H9 (cell line): ENCODE results near the gene CTRL. TPM values are rescaled to one million over a fixed set of nuclear protein-coding genes. Genes with fewer than 3 reads are reported as not detected.

Source experiments
- DNase-seq: peaks from one replicate; pipeline ENCODE4 v3.0.0-alpha.2; 2017
- H2AFZ ChIP-seq: one replicate; pipeline ENCODE4 v1.6.1; 2013; ENCODE audit warnings: mild to moderate bottlenecking, low read length, control low read depth, moderate library complexity
- H2AK5ac ChIP-seq: 2 replicates; pipeline ENCODE4 v1.6.1; 2013; ENCODE audit warnings: low read length, control low read depth, mixed read lengths; ENCODE audit not compliant: insufficient read length
- H2BK120ac ChIP-seq: one replicate; pipeline ENCODE4 v1.6.1; 2013; ENCODE audit warnings: low read depth, mild to moderate bottlenecking, low read length, control low read depth, inconsistent platforms; ENCODE audit not compliant: poor library complexity, severe bottlenecking
- H2BK12ac ChIP-seq: 2 replicates; pipeline ENCODE4 v1.6.1; 2013; ENCODE audit warnings: low read length, control low read depth, mixed read lengths, low read depth; ENCODE audit not compliant: insufficient read length
- H2BK15ac ChIP-seq: 2 replicates; pipeline ENCODE4 v1.6.1; 2013; ENCODE audit warnings: low read depth, low read length, control low read depth
- H2BK20ac ChIP-seq: one replicate; pipeline ENCODE4 v1.6.1; 2013; ENCODE audit warnings: low read depth, mild to moderate bottlenecking, low read length, control low read depth, inconsistent platforms; ENCODE audit not compliant: poor library complexity, severe bottlenecking
- H2BK5ac ChIP-seq: 2 replicates; pipeline ENCODE4 v1.6.1; 2013; ENCODE audit warnings: low read length, control low read depth, mixed read lengths; ENCODE audit not compliant: insufficient read length
- H3K14ac ChIP-seq: 2 replicates; pipeline ENCODE4 v1.6.1; 2013; ENCODE audit warnings: low read length, control low read depth; ENCODE audit not compliant: insufficient read depth
- H3K18ac ChIP-seq: 2 replicates; pipeline ENCODE4 v1.6.1; 2013; ENCODE audit warnings: low read depth, mild to moderate bottlenecking, mixed read lengths, low read length, control low read depth; ENCODE audit not compliant: insufficient read length
- H3K23ac ChIP-seq: 2 replicates; pipeline ENCODE4 v1.6.1; 2013; ENCODE audit warnings: low read length, control low read depth, mixed read lengths, low read depth; ENCODE audit not compliant: insufficient read length
- H3K23me2 ChIP-seq: 2 replicates; pipeline ENCODE4 v1.6.1; 2013; ENCODE audit warnings: low read depth, mild to moderate bottlenecking, mixed read lengths, low read length, control low read depth; ENCODE audit not compliant: insufficient read length, poor library complexity, severe bottlenecking
- H3K27ac ChIP-seq: 2 replicates; pipeline ENCODE4 v1.5.1; 2013; ENCODE audit warnings: low read length, control low read depth, mixed read lengths, low read depth; ENCODE audit not compliant: insufficient read length
- H3K27me3 ChIP-seq: 2 replicates; pipeline ENCODE4 v1.6.1; 2013; ENCODE audit warnings: low read length, control low read depth, inconsistent platforms; ENCODE audit not compliant: insufficient read depth
- H3K4ac ChIP-seq: 2 replicates; pipeline ENCODE4 v1.6.1; 2013; ENCODE audit warnings: low read depth, mild to moderate bottlenecking, control low read depth, inconsistent platforms, low read length, moderate library complexity
- H3K4me1 ChIP-seq: 2 replicates; pipeline ENCODE4 v1.6.1; 2013; ENCODE audit warnings: low read length, control low read depth, inconsistent platforms; ENCODE audit not compliant: insufficient read depth
- H3K4me2 ChIP-seq: 2 replicates; pipeline ENCODE4 v1.6.1; 2013; ENCODE audit warnings: low read length, control low read depth, mixed read lengths; ENCODE audit not compliant: insufficient read length, insufficient read depth
- H3K56ac ChIP-seq: 2 replicates; pipeline ENCODE4 v1.6.1; 2013; ENCODE audit warnings: low read depth, mild to moderate bottlenecking, mixed read lengths, low read length, control low read depth; ENCODE audit not compliant: insufficient read length
- H3K79me1 ChIP-seq: 2 replicates; pipeline ENCODE4 v1.6.1; 2013; ENCODE audit warnings: low read depth, mild to moderate bottlenecking, moderate library complexity, low read length, control low read depth, inconsistent platforms; ENCODE audit not compliant: insufficient read depth, poor library complexity, severe bottlenecking
- H3K79me2 ChIP-seq: 2 replicates; pipeline ENCODE4 v1.6.1; 2013; ENCODE audit warnings: low read length, control low read depth, inconsistent platforms; ENCODE audit not compliant: insufficient read depth
- H3K9ac ChIP-seq: 2 replicates; pipeline ENCODE4 v1.6.1; 2013; ENCODE audit warnings: low read length, control low read depth, mixed read lengths; ENCODE audit not compliant: insufficient read length; ENCODE audit errors: extremely low read depth
- H3K9me3 ChIP-seq: one replicate; pipeline ENCODE4 v1.6.1; 2013; ENCODE audit warnings: low read depth, low read length, inconsistent platforms; ENCODE audit not compliant: control insufficient read depth
- H3T11ph ChIP-seq: one replicate; pipeline ENCODE4 v1.6.1; 2013; ENCODE audit warnings: mild to moderate bottlenecking, low read length, control low read depth, inconsistent platforms
- H4K20me1 ChIP-seq: one replicate; pipeline ENCODE4 v1.6.1; 2013; ENCODE audit not compliant: control insufficient read depth, insufficient read length, insufficient read depth
- H4K5ac ChIP-seq: 2 replicates; pipeline ENCODE4 v1.6.1; 2013; ENCODE audit warnings: low read depth, mild to moderate bottlenecking, mixed read lengths, low read length, control low read depth; ENCODE audit not compliant: insufficient read length
- H4K8ac ChIP-seq: replicated peaks from 2 replicates; pipeline ENCODE4 v1.6.1; 2013; ENCODE audit warnings: low read length, control low read depth, mixed read lengths, low read depth; ENCODE audit not compliant: insufficient read length
- H4K91ac ChIP-seq: 2 replicates; pipeline ENCODE4 v1.6.1; 2013; ENCODE audit warnings: low read depth, mild to moderate bottlenecking, moderate library complexity, mixed read lengths, low read length, control low read depth; ENCODE audit not compliant: insufficient read length
- H3K27ac Mint-ChIP-seq, 3 experiments: 2 replicates in 2 of 3; 3 replicates in 1 of 3; pipeline ENCODE4 v1.8.0; 2020 to 2021; ENCODE audit warnings: mixed read lengths in 3 of 3, mild to moderate bottlenecking in 1 of 3, moderate library complexity in 1 of 3
- H3K27me3 Mint-ChIP-seq: 2 replicates; pipeline ENCODE4 v1.8.0; 2021; ENCODE audit warnings: low read depth, mild to moderate bottlenecking, moderate library complexity, mixed read lengths
- H3K36me3 Mint-ChIP-seq, 3 experiments: 2 replicates in 2 of 3; 3 replicates in 1 of 3; pipeline ENCODE4 v1.8.0; 2020 to 2021; ENCODE audit warnings: low read depth in 3 of 3, mixed read lengths in 3 of 3; ENCODE audit not compliant: insufficient read depth in 1 of 3
- H3K4me1 Mint-ChIP-seq, 2 experiments: 2 replicates each; pipeline ENCODE4 v1.8.0; 2020; ENCODE audit warnings: mixed read lengths in 2 of 2
- H3K4me3 Mint-ChIP-seq, 2 experiments: 2 replicates in 1 of 2; 3 replicates in 1 of 2; pipeline ENCODE4 v1.8.0; 2020 to 2021; ENCODE audit warnings: mild to moderate bottlenecking in 2 of 2, mixed read lengths in 2 of 2, moderate library complexity in 1 of 2
- H3K9me3 Mint-ChIP-seq, 2 experiments: 2 replicates in 1 of 2; 3 replicates in 1 of 2; pipeline ENCODE4 v1.8.0; 2020; ENCODE audit warnings: mild to moderate bottlenecking in 2 of 2, mixed read lengths in 2 of 2, moderate library complexity in 1 of 2
- WGBS: extraction: QIAGEN DNeasy Blood & Tissue Kit; methylation state at CpG from one replicate; pipeline ENCODE4 v1.1.7; 2013; ENCODE audit warnings: missing lambda C conversion rate, low lambda C conversion rate, mixed read lengths; ENCODE audit not compliant: insufficient read length; ENCODE audit errors: extremely low coverage; 5-methylcytosine and 5-hydroxymethylcytosine counted together
- long read RNA-seq: library from polyadenylated mRNA; unstranded; transcript quantifications from one replicate; pipeline ENCODE4 v2.0.0, GENCODE V29; 2020
- total RNA-seq: library from RNA; stranded (reverse); gene quantifications from 2 replicates; pipeline ENCODE4 v1.2.1, GENCODE V29; 2021
- TF ChIP-seq, protein P1 (sequence below): fragments of 200-600 bp; sonication (generic); conservative IDR thresholded peaks from 3 replicates; pipeline ENCODE4 v1.8.0; 2021; ENCODE audit warnings: antibody characterized with exemption, mild to moderate bottlenecking

Gene CTRL
- total RNA-seq: 2.7 and 3.3 TPM in 2 replicates
- long read RNA-seq, partial matches to known transcripts: 0 of 1 reads
- long read RNA-seq, other reads (novel, unspliced or antisense): 0 of 1 reads

- H2BK12ac ChIP-seq: no peak within 1 kb of the TSS
- H3T11ph ChIP-seq: no peak within 1 kb of the TSS
- no peaks in the 10 kb centered on the region for H3K27me3 ChIP-seq
- no peak within 1 kb of the TSS for H3K9ac ChIP-seq
- H3K4ac ChIP-seq: no peak within 1 kb of the TSS
- H2BK120ac ChIP-seq: no peak within 1 kb of the TSS
- H3K23ac ChIP-seq: no peak within 1 kb of the TSS
- H2BK5ac ChIP-seq: no peak within 1 kb of the TSS
- H4K91ac ChIP-seq: no peak within 1 kb of the TSS
- H4K5ac ChIP-seq: no peak within 1 kb of the TSS
- no CpG with 5 or more reads among the region's 15 CpGs for WGBS
- TF ChIP-seq, protein P1, sequence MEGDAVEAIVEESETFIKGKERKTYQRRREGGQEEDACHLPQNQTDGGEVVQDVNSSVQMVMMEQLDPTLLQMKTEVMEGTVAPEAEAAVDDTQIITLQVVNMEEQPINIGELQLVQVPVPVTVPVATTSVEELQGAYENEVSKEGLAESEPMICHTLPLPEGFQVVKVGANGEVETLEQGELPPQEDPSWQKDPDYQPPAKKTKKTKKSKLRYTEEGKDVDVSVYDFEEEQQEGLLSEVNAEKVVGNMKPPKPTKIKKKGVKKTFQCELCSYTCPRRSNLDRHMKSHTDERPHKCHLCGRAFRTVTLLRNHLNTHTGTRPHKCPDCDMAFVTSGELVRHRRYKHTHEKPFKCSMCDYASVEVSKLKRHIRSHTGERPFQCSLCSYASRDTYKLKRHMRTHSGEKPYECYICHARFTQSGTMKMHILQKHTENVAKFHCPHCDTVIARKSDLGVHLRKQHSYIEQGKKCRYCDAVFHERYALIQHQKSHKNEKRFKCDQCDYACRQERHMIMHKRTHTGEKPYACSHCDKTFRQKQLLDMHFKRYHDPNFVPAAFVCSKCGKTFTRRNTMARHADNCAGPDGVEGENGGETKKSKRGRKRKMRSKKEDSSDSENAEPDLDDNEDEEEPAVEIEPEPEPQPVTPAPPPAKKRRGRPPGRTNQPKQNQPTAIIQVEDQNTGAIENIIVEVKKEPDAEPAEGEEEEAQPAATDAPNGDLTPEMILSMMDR: peak; percentile 43; the same call in 2 of the 3 replicates
- H3K79me2 ChIP-seq: no peaks in the 10 kb centered on the region
- no peak within 1 kb of the TSS for H2AK5ac ChIP-seq
- H3K56ac ChIP-seq: no peak within 1 kb of the TSS
- no peaks in the 10 kb centered on the region for H4K20me1 ChIP-seq
- H3K4me2 ChIP-seq: no peak within 1 kb of the TSS
- Mint-ChIP-seq H3K4me3 (peak within 1 kb of the TSS in 1 of 2 experiments; percentile 35; a peak in 2 of 5 replicates), H3K27me3 (peaks cover 10% of the 10 kb centered on the region), H3K27ac (no peak within 1 kb of the TSS), H3K9me3 (peaks cover 0 to 2% of the 10 kb centered on the region in 2 experiments; a peak in 2 of 5 replicates), H3K36me3 (peaks cover 14 to 43% (median 15%) of the 10 kb centered on the region in 3 experiments), H3K4me1 (peaks cover 14 to 17% of the 10 kb centered on the region in 2 experiments)
- no peak within 1 kb of the TSS for H3K27ac ChIP-seq
- no peaks in the 10 kb centered on the region for H3K9me3 ChIP-seq
- H3K79me1 ChIP-seq: no peaks in the 10 kb centered on the region
- H4K8ac ChIP-seq: no peak within 1 kb of the TSS
- no peak within 1 kb of the TSS for H2BK15ac ChIP-seq
- peaks cover 16% of the 10 kb centered on the region for H3K23me2 ChIP-seq
- H2AFZ ChIP-seq: no peak within 1 kb of the TSS
- H2BK20ac ChIP-seq: no peak within 1 kb of the TSS
- peaks cover 1% of the 10 kb centered on the region; the same call in 1 of the 2 replicates for H3K4me1 ChIP-seq
- no peak within 1 kb of the TSS for H3K18ac ChIP-seq
- DNase-seq: no peak
- no peak within 1 kb of the TSS for H3K14ac ChIP-seq
Observed at GRCh38 chr16:67931712-67932461, at the start of gene CTRL. CTRL (minus strand) TSS chr16:67931862; CDS start chr16:67931852, 10 bp downstream.
